HG03439 (cell line): ENCODE results near the gene TAB3.

Experiments
- ATAC-seq: cut with Tn5 transposase; IDR thresholded peaks from one replicate; pipeline ENCODE4 v1.9.1; 2021; ENCODE audit warnings: mild to moderate bottlenecking, moderate library complexity; ENCODE audit not compliant: unreplicated experiment

The TAB3 gene

GRCh38 chrX:30887721-30888120 is 1.3 kb downstream of the TAB3 start:
- ATAC-seq, result no peak

- ATAC-seq, result no peak
Observed at GRCh38 chrX:30887288-30887687, 1.8 kb downstream of the TAB3 start.

GRCh38 chrX:30885136-30885535 is 3.9 kb downstream of the TAB3 start:
- ATAC-seq, result no peak

- no peak for ATAC-seq
Observed at GRCh38 chrX:30883138-30883537, 5.9 kb downstream of the TAB3 start.

GRCh38 chrX:30881797-30882196 is 7.3 kb downstream of the TAB3 start:
- no peak for ATAC-seq

GRCh38 chrX:30881390-30881789 is 7.7 kb downstream of the TAB3 start:
- ATAC-seq, result no peak

- ATAC-seq, result no peak
Observed at GRCh38 chrX:30880058-30880457, 9.0 kb downstream of the TAB3 start.

GRCh38 chrX:30876367-30876766 is 12.7 kb downstream of the TAB3 start:
- no peak for ATAC-seq

- no peak for ATAC-seq
Observed at GRCh38 chrX:30875957-30876356, 13.1 kb downstream of the TAB3 start.

GRCh38 chrX:30874851-30875250 is 14.2 kb downstream of the TAB3 start:
- no peak for ATAC-seq

- no peak for ATAC-seq
Observed at GRCh38 chrX:30870572-30870971, 18.5 kb downstream of the TAB3 start.

GRCh38 chrX:30865612-30866011 is 23.4 kb downstream of the TAB3 start:
- ATAC-seq, result no peak

- ATAC-seq, result no peak
Observed at GRCh38 chrX:30865015-30865414, 24.0 kb downstream of the TAB3 start.

GRCh38 chrX:30864383-30864785 is 24.7 kb downstream of the TAB3 start:
- no peak for ATAC-seq

- ATAC-seq, result no peak
Observed at GRCh38 chrX:30863974-30864373, 25.1 kb downstream of the TAB3 start.

- no peak for ATAC-seq
Observed at GRCh38 chrX:30858098-30858497, 31.0 kb downstream of the TAB3 start.

- ATAC-seq, result no peak
Observed at GRCh38 chrX:30851449-30851848, 37.6 kb downstream of the TAB3 start.

GRCh38 chrX:30835373-30835772 is 53.7 kb downstream of the TAB3 start:
- ATAC-seq, result no peak

- no peak for ATAC-seq
Observed at GRCh38 chrX:30833896-30834295, 55.2 kb downstream of the TAB3 start.

- no peak for ATAC-seq
Observed at GRCh38 chrX:30831082-30831481, 58.0 kb downstream of the TAB3 start.

- ATAC-seq, result no peak
Observed at GRCh38 chrX:30830326-30830943, 58.6 kb downstream of the TAB3 start.

GRCh38 chrX:30824275-30824674 is 64.8 kb downstream of the TAB3 start:
- no peak for ATAC-seq

GRCh38 chrX:30822764-30823163 is 66.3 kb downstream of the TAB3 start:
- ATAC-seq, result no peak
